Measurements from ENCODE around the gene TARS3. TPM values are rescaled to one million over a fixed set of nuclear protein-coding genes. Genes with fewer than 3 reads are reported as not detected.
A peak's percentile ranks its signal among the peaks of the same experiment; 100 is the strongest.

TARS3 gene
- total and polyA plus RNA-seq, 9 donors: 14.6 to 19.3 (median 18.2) TPM

DNA sequence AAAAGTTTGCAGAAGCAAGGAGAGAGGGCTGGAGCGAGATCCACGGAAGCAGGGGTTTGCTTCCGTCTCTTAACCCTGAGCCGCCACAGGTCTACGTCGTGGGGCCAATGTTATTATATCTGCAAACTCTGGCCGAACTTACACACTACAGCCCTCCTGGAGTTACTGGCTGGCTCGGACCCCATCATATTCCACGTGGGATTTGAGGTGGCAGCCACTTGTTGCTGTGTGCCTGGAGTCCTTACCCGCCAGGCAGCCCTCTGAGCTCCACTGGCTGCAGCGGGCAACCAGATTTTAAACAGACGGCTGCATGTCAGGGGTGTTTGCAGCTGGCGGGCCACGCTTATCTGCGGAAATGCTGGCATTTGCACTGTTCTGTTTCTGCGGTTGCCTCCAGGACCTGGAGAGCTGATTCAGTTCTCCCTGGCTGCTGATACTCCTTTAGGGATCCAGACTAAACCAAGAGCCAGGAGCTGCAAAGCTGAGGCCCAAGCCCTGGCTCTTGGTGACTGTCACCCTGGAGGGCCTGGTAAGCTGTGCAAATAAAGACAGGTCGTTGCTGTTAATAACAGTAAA, 106.8 kb downstream of the TARS3 start:
- no peaks in the 10 kb centered on the region for H3K27me3 ChIP-seq (ENCODE audit: control insufficient read depth, insufficient read depth, low read length)
- no peak overlapping the region for H3K4me3 ChIP-seq (ENCODE audit: low read length)
- 62% methylated on average over 10 of the region's 17 CpGs for WGBS (ENCODE audit: insufficient coverage)
- no peaks in the 10 kb centered on the region for H3K9me3 ChIP-seq (replicated peaks; ENCODE audit: control insufficient read depth, low read depth, low read length)
- DNase-seq: peak; percentile 51
- H3K36me3 ChIP-seq (ENCODE audit: control insufficient read depth, insufficient read depth, low read length): no peaks in the 10 kb centered on the region
- no peak overlapping the region for H3K27ac ChIP-seq (ENCODE audit: low read length)
- H3K4me1 ChIP-seq (ENCODE audit: control insufficient read depth, insufficient read depth, low read length): peaks cover 73% of the 10 kb centered on the region

- no peaks in the 10 kb centered on the region for H3K9me3 ChIP-seq (replicated peaks; ENCODE audit: control insufficient read depth, low read depth, low read length)
- no peaks in the 10 kb centered on the region for H3K27me3 ChIP-seq (ENCODE audit: control insufficient read depth, insufficient read depth, low read length)
- peaks cover 80% of the 10 kb centered on the region for H3K4me1 ChIP-seq (ENCODE audit: control insufficient read depth, insufficient read depth, low read length)
- H3K36me3 ChIP-seq (ENCODE audit: control insufficient read depth, insufficient read depth, low read length): no peaks in the 10 kb centered on the region
- DNase-seq: peak; percentile 80
- H3K27ac ChIP-seq (ENCODE audit: low read length): no peak overlapping the region
- no peak overlapping the region for H3K4me3 ChIP-seq (ENCODE audit: low read length)
- 44% methylated on average over 12 of the region's 25 CpGs for WGBS (ENCODE audit: insufficient coverage)
Observed at GRCh38 chr15:101615986-101616848, 108.1 kb downstream of the TARS3 start.

DNA sequence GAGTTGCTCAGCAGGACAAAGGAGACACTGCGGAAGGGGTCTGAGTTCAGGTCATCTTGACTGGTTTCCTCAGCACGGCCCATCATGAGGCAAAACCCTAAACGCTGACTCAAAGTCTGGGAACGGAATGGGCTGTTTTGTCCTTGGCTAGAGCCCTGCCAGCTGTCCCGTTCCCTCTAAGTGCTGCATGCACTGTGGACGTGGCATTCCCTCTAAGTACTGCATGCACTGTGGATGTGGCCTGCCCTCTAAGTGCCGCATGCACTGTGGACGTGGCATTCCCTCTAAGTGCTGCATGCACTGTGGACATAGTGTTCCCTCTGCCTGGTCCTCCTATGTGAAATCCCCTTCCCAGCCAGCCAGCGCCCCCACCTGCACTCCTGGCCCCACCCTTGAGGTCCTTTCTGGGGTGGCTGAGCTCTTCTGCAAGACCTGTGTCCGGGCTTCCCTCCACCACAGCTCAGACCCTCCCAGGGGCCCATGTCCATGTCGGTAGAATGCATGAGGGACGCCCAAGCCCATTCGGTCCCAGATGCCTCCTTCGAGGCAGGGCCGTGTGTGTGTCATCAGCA, 108.8 kb downstream of the TARS3 start:
- peak; percentile 50 for DNase-seq
- H3K27me3 ChIP-seq (ENCODE audit: control insufficient read depth, insufficient read depth, low read length): no peaks in the 10 kb centered on the region
- 45% methylated on average over 15 of the region's 15 CpGs for WGBS (ENCODE audit: insufficient coverage)
- H3K27ac ChIP-seq (ENCODE audit: low read length): no peak overlapping the region
- H3K4me3 ChIP-seq (ENCODE audit: low read length): no peak overlapping the region
- peaks cover 77% of the 10 kb centered on the region for H3K4me1 ChIP-seq (ENCODE audit: control insufficient read depth, insufficient read depth, low read length)
- H3K36me3 ChIP-seq (ENCODE audit: control insufficient read depth, insufficient read depth, low read length): no peaks in the 10 kb centered on the region
- H3K9me3 ChIP-seq (replicated peaks; ENCODE audit: control insufficient read depth, low read depth, low read length): no peaks in the 10 kb centered on the region

DNA sequence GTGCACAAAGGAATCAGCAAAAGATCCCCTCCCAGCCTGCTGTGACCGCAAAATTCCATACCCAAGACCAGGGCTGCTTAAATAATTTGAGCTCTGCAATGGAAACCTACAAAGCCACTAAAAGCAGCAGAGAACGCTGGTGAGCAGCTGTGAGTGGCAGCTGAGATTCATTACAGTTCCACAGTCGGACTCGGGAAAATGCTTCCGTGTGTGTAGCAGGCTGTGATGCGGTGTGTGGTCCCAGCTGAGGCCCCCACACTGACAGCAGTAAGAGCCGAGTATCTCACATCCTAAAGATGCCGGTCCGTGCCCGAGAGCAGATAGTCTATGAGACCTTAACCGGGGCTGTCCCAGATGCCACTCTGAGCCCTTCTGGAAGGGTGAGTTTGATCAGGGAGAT, 109.5 kb downstream of the TARS3 start:
- peak; percentile 31 for DNase-seq
- Histone ChIP-seq H3K27ac (ENCODE audit: low read length) (no peak overlapping the region), H3K36me3 (ENCODE audit: control insufficient read depth, insufficient read depth, low read length) (no peaks in the 10 kb centered on the region), H3K4me1 (ENCODE audit: control insufficient read depth, insufficient read depth, low read length) (peaks cover 79% of the 10 kb centered on the region), H3K27me3 (ENCODE audit: control insufficient read depth, insufficient read depth, low read length) (no peaks in the 10 kb centered on the region), H3K9me3 (replicated peaks; ENCODE audit: control insufficient read depth, low read depth, low read length) (no peaks in the 10 kb centered on the region), H3K4me3 (ENCODE audit: low read length) (no peak overlapping the region)
- 39% methylated on average over 9 of the region's 11 CpGs for WGBS (ENCODE audit: insufficient coverage)

DNA sequence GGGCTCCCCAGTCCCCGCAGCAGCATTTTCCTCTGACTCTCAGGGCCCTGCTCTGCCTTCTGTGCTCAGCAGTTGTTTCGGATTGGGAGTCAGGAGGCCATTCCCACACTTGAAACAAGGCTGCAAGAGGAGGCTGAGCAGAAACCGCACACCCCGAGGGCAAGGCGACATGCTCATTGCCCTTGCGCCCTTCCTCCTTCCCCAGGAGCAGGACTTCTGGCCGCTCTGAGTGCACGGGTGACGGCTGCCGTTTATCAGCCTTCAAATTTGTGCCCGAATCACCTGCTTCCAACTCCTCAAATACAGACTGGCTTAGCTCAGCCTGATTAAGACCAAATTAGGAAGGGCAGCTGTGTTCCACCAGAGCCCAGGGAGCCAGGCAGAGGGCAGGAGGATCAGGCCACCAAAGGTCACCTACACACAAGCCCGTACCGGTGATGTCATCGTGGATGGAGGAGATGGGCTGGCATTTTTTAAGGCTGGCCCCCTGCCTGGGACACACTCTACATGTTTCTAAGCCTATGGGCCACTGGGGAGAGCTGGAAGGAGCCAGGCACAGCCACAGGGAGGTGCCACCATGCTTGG, 110.2 kb downstream of the TARS3 start:
- DNase-seq: no peak
- 55% methylated on average over 12 of the region's 14 CpGs for WGBS (ENCODE audit: insufficient coverage)
- Histone ChIP-seq H3K36me3 (ENCODE audit: control insufficient read depth, insufficient read depth, low read length) (no peaks in the 10 kb centered on the region), H3K27me3 (ENCODE audit: control insufficient read depth, insufficient read depth, low read length) (no peaks in the 10 kb centered on the region), H3K4me3 (ENCODE audit: low read length) (no peak overlapping the region), H3K27ac (ENCODE audit: low read length) (peak overlapping the region; percentile 7), H3K4me1 (ENCODE audit: control insufficient read depth, insufficient read depth, low read length) (peaks cover 73% of the 10 kb centered on the region), H3K9me3 (replicated peaks; ENCODE audit: control insufficient read depth, low read depth, low read length) (no peaks in the 10 kb centered on the region)

DNA sequence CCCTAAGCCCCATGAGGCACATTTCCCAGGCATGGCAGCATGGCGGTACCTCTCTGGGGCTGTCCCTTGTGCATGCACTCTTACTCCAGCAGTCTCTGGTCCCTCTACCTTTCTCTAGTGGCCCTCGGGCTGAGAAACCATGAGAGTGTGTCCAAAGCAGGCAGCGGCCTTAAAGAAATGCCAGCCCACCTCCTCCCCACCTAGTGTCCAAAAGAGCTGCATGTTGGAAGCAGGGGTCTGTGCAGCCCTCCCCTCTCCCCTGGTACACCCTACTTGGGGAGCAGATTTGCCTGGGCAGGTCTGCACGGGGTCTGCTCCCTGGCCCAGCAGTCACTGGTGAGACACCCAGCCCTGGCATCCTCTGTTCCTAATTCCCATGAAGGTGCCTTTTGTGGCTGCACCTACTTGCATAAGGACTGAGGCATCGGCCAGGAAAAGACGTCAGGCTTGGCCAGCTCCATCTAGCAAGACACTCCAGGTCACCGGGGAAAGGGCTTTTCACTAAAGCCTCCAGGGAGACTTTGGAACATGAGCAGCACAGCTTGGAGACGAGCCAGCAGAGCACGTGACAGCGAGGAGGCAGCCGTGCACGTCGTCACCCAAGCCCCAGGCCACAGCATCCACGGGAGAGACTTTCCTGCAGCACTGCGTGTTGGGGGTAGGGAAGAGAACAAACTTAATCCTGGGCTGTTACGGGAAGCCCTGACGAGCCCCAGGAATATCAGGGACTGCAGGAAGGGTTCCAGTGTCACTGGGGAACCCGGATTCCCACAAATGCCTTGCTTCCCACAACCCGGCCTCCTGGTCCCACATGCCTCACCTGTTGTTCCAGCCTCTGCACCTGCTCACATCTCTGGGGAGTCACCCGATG, 110.9 kb downstream of the TARS3 start:
- 22% methylated on average over 15 of the region's 20 CpGs for WGBS (ENCODE audit: insufficient coverage)
- Histone ChIP-seq H3K4me1 (ENCODE audit: control insufficient read depth, insufficient read depth, low read length) (peaks cover 66% of the 10 kb centered on the region), H3K9me3 (replicated peaks; ENCODE audit: control insufficient read depth, low read depth, low read length) (no peaks in the 10 kb centered on the region), H3K36me3 (ENCODE audit: control insufficient read depth, insufficient read depth, low read length) (no peaks in the 10 kb centered on the region), H3K27ac (ENCODE audit: low read length) (no peak overlapping the region), H3K4me3 (ENCODE audit: low read length) (no peak overlapping the region), H3K27me3 (ENCODE audit: control insufficient read depth, insufficient read depth, low read length) (no peaks in the 10 kb centered on the region)
- DNase-seq: peak; percentile 85

DNA sequence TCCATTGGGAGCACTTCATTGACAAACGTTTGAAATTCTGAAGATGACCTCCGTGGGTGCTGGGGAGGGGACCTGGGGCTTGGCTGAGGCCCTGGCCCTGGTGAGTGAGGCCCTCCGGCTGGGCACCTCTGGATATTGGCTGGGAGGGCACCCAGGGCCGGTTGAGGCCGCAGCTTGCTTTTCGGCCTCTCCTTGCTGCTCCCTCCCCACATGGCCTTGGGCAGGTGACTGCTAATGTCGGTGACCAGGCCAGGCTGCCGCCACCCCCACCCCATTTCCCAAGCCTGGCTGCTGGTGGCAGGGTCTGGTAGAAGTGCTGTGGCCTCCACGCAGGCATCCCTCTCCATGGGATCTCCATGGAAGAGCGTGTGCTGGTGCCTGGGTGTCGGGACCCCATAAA, 111.6 kb downstream of the TARS3 start:
- no peak for DNase-seq
- Histone ChIP-seq H3K27ac (ENCODE audit: low read length) (peak overlapping the region; percentile 3), H3K4me1 (ENCODE audit: control insufficient read depth, insufficient read depth, low read length) (peaks cover 61% of the 10 kb centered on the region), H3K9me3 (replicated peaks; ENCODE audit: control insufficient read depth, low read depth, low read length) (no peaks in the 10 kb centered on the region), H3K4me3 (ENCODE audit: low read length) (no peak overlapping the region), H3K36me3 (ENCODE audit: control insufficient read depth, insufficient read depth, low read length) (no peaks in the 10 kb centered on the region), H3K27me3 (ENCODE audit: control insufficient read depth, insufficient read depth, low read length) (no peaks in the 10 kb centered on the region)
- 85% methylated on average over 4 of the region's 11 CpGs for WGBS (ENCODE audit: insufficient coverage)

GRCh38 chr15:101611580-101612299, 112.5 kb downstream of the TARS3 start:
- H3K4me3 ChIP-seq (ENCODE audit: low read length): no peak overlapping the region
- H3K4me1 ChIP-seq (ENCODE audit: control insufficient read depth, insufficient read depth, low read length): peaks cover 57% of the 10 kb centered on the region
- no peaks in the 10 kb centered on the region for H3K36me3 ChIP-seq (ENCODE audit: control insufficient read depth, insufficient read depth, low read length)
- DNase-seq: no peak
- H3K27ac ChIP-seq (ENCODE audit: low read length): peak overlapping the region; percentile 7
- no peaks in the 10 kb centered on the region for H3K9me3 ChIP-seq (replicated peaks; ENCODE audit: control insufficient read depth, low read depth, low read length)
- H3K27me3 ChIP-seq (ENCODE audit: control insufficient read depth, insufficient read depth, low read length): no peaks in the 10 kb centered on the region
- 89% methylated on average over 9 of the region's 10 CpGs for WGBS (ENCODE audit: insufficient coverage)

DNA sequence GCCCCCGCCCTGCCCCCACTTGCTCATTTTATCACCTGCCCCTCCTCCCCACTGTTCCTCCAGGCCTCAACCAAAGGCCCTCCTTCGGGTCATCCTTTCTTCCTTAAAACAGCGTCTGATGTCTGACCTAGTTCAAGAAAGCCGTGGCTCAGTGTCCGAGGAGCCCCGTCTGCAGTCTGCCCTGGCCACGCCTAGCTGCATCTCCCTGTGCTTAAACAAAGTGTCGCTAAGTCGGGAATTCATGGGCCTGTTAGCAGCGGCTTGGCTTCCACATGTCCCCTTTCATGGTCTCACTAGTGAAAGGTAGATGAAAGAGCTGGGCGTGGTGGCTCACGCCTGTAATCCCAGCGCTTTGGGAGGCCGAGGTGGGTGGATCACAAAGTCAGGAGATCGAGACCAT, 113.3 kb downstream of the TARS3 start:
- Histone ChIP-seq H3K4me1 (ENCODE audit: control insufficient read depth, insufficient read depth, low read length) (peaks cover 50% of the 10 kb centered on the region), H3K4me3 (ENCODE audit: low read length) (no peak overlapping the region), H3K27me3 (ENCODE audit: control insufficient read depth, insufficient read depth, low read length) (no peaks in the 10 kb centered on the region), H3K36me3 (ENCODE audit: control insufficient read depth, insufficient read depth, low read length) (no peaks in the 10 kb centered on the region), H3K9me3 (replicated peaks; ENCODE audit: control insufficient read depth, low read depth, low read length) (no peaks in the 10 kb centered on the region), H3K27ac (ENCODE audit: low read length) (no peak overlapping the region)
- DNase-seq: no peak
- WGBS (ENCODE audit: insufficient coverage): 75% methylated on average over 11 of the region's 15 CpGs
